GM21528 (cell line): ENCODE results near the gene ZNF287.

Source experiments
- ATAC-seq: cut with Tn5 transposase; IDR thresholded peaks from one replicate; pipeline ENCODE4 v1.9.1; 2021; ENCODE audit warnings: mild to moderate bottlenecking, moderate library complexity; ENCODE audit not compliant: unreplicated experiment, low FRiP score

Gene ZNF287

DNA sequence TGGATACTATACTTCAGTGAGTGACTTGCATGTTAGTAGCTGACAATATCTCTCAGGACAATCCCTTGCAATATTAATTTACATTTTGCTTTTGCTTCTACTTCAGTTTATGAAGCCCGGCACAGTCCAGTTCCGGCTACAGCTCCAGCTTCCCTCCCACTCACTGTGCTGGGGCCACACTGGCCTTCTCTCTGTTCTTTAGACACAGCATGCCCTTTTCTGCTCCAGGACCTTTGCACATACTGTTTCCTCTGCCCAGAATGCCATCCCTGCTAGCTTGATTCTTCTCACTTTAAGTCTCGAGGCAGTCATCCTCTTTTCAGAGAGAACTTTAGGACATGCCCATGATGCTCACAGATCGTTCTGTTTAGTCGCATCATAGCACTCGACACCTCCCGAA lies 51.5 kb downstream of the ZNF287 start:
- ATAC-seq, result no peak

DNA sequence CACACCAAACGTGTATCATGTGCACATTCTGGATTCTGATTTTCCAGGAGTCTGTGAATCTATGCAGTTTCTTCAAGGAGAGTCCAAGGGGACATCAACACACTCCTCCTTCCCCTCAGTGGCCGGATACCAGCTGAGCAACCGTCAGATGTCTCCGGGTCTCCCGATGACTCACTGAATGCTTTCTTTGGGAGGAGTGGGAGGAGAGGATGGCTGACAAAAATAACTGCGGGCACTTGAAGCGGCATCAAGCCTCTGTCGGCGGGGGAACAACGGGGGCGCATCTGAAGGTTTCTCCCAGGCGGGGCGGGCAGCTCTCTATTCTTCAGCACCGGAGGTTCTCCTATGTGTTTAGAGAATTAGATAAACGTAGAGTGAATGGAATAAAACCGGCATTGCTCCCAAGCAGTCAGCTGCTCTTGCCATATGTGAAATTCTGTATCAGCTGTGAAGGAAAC lies 52.4 kb downstream of the ZNF287 start:
- no peak for ATAC-seq

DNA sequence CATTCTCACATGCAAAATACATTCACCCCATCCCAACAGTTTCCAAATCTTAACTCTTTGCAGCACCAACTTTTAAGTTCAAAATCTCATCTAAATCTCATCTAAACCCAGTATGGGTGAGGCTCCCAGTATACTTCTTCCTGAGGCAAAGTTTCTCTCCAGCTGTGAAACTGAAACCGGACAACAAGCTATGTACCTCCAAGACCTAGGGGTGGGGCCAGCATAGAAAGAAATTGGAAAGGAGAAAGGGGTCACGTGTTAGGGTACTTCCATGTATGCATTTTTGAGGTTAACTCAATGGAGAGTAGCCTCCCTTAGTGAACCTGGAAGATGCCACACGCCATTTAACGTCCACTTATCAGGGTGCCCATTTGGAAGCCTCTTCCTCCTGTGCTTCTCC lies 53.1 kb downstream of the ZNF287 start:
- no peak for ATAC-seq

DNA sequence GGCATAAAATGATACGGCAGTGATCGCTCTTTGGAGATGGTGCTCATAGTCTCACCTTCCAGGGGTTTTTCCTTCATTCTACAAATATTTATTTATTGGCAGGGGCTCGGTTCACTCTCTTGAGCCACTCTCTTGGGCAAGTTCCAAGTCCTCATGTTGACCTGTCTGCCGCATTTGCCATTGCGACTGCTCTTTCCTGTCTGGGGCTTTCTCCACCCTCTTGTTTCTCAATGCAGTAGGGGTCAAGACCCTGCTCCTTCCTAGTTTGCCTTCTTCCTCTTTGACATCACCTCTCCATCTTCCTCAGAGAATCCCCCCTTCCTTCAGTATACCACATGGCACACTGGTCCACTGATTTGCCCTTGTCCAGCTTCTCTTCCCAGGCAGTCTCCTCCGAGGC lies 55.1 kb downstream of the ZNF287 start:
- ATAC-seq, result no peak

DNA sequence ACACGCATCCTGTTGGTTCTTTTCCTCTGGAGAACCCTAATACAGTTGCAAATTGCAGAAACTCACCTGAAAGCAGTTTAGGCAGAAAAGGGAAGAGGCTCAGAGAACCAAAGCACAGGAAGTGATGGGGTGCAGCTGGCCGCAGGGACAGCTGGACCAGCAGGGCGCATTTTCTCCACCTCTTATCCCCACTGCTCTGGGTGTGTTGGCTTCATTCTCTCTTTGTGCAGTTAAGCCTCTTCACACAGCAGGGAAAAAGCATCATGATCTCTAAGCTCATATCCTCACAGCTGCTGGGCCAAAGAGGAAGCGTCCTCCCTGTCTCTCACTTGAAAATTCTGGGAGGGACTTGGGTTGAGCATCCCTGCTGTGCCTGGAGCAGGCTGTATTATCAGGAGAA lies 57.0 kb downstream of the ZNF287 start:
- no peak for ATAC-seq

DNA sequence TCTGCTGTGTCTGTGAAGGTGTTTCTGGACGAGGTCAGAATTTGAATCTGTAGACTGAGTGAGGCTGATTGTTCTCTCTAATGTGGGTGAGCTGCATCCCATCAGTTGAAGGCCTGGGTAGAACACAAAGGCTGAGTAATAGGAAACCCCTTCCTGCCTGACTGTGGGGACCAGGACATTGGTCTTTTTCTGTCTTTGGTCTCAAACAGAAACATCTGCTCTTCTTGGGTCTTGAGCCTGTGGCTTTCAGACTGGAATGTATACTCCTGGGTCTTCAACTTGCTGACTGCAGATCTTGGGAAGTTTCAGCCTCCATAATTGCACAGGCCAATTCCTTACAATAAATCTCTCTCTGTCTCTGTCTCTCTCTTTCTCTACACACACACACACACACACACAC lies 57.4 kb downstream of the ZNF287 start:
- no peak for ATAC-seq

DNA sequence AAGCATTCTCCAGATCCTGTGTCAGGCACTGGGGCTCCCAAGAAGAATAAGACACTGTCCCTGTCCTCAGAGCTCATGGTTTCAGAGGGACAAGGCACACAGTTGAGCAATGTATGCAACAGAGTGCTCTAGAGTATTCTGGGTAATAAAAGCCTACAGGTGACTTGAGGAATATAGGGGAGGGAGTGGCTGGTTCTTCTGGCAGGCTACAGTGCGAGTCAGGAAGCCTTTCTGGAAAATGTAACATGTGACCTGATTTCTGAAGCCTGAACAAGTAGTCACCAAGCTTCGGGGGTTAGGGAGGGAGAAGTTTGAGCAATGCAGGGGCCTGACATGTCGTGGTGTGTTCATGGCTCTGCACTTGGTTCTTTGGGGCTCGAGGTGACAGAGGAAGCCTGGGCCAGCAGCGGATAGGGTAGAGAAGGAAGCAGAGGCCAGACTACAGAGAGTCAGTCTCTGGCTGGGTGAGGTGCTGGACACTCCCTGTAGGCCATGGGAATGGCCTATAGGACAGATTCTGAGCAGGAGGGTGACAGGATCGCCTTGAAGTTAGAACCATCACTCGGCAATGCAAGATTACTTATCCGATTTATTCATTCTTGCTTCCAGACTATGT lies 61.0 kb downstream of the ZNF287 start:
- ATAC-seq, result no peak

DNA sequence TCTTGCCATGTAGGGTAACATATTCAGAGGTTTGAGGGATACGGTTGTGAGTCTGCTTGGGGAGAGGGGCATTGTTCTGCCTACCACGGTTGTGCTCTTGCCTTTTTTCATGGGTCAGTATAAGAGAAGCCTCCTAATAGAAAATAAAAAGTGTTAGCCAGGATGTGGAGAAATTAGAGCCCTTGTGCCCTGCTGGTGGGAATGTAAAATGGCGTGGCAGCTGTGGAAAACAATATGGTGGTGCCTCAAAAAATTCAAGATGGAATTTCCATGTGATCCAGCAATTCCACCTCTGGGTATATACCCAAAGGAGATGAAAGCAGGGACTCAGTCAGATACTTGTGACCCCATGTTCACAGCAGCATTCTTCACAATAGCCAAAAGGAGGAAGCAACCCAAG lies 62.8 kb downstream of the ZNF287 start:
- ATAC-seq, result no peak

DNA sequence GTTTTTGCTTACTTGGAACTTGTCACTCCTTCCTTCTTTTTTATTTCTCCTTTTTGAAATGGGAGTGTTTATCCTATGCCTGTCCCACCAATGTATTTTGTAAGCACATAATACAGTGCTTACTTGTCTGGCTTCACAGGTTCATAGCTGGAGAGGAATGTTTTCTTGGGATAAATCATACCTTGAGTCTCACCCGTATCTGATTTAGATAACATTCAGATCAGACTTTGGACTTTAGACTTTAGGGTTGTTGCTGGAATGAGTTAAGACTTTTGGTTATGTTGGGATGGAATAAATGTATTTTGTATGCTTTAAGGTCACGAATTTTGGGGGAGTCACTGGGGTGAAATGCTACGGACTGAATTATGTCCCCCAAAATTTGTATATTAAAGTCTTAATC lies 64.0 kb downstream of the ZNF287 start:
- no peak for ATAC-seq
